Mesothelial cell of epicardium (in vitro differentiated cells): Measurements from ENCODE around the gene FILIP1. TPM values are rescaled to one million over a fixed set of nuclear protein-coding genes. Genes with fewer than 3 reads are reported as not detected.

Experiments used
- DNase-seq, 2 experiments: peaks; one replicate each; pipeline ENCODE4 v3.0.0; 2021; ENCODE audit warnings: low spot score in 2 of 2; ENCODE audit not compliant: unreplicated experiment in 2 of 2
- H3K27ac Mint-ChIP-seq: 2 replicates; pipeline ENCODE4 v1.8.0; 2021; ENCODE audit warnings: mixed read lengths
- H3K27me3 Mint-ChIP-seq: 2 replicates; pipeline ENCODE4 v1.8.0; 2021; ENCODE audit warnings: low read depth, mixed read lengths
- H3K36me3 Mint-ChIP-seq: 2 replicates; pipeline ENCODE4 v1.8.0; 2021; ENCODE audit warnings: mixed read lengths
- H3K4me1 Mint-ChIP-seq: 2 replicates; pipeline ENCODE4 v1.8.0; 2021; ENCODE audit warnings: mixed read lengths
- H3K4me3 Mint-ChIP-seq: 2 replicates; pipeline ENCODE4 v1.8.0; 2021; ENCODE audit warnings: mild to moderate bottlenecking, moderate library complexity, mixed read lengths
- H3K9me3 Mint-ChIP-seq: 2 replicates; pipeline ENCODE4 v1.8.0; 2021; ENCODE audit warnings: mixed read lengths
- CTCF ChIP-seq: fragments of 200-600 bp; sonication (generic); IDR thresholded peaks from one replicate; pipeline ENCODE4 v1.5.0; 2021; ENCODE audit warnings: antibody characterized with exemption; ENCODE audit not compliant: unreplicated experiment
- total RNA-seq: library from RNA; stranded (reverse); gene quantifications from 3 replicates; pipeline ENCODE4 v1.2.1, GENCODE V29; 2021

FILIP1 gene
- total RNA-seq, 1 donor from 2014 or later: 11.3 TPM

DNA sequence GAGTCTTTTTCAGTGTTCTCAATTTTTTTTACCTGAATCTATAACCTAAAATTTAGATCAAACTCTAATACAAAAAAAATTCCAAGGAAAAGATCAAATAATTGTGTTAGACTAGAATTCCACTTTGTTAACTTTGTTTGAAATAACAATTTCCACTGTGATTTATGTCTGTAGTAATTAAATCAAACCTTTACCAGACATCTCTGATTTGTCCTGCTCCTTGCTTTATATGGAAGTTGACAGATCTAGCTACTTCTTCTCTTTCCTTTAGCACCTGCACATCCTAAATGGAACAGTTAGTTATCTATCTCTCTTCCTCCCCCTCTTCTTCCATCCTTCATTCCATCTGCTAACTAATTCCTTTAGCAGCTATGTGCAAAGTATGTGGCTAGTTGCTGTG, 109.5 kb downstream of the FILIP1 start:
- no peak overlapping the region for H3K4me3 Mint-ChIP-seq
- H3K27me3 Mint-ChIP-seq: no peaks in the 10 kb centered on the region
- DNase-seq: no peak
- TF ChIP-seq CTCF: no peak
- no peak overlapping the region for H3K27ac Mint-ChIP-seq
- peaks cover 36% of the 10 kb centered on the region for H3K4me1 Mint-ChIP-seq
- peaks cover 11% of the 10 kb centered on the region for H3K9me3 Mint-ChIP-seq
- H3K36me3 Mint-ChIP-seq: peaks cover 5% of the 10 kb centered on the region

- Mint-ChIP-seq H3K27ac (peak overlapping the region; percentile 87), H3K4me3 (no peak overlapping the region), H3K4me1 (peaks cover 39% of the 10 kb centered on the region), H3K36me3 (no peaks in the 10 kb centered on the region), H3K27me3 (no peaks in the 10 kb centered on the region), H3K9me3 (peaks cover 3% of the 10 kb centered on the region)
- no peak for DNase-seq
- TF ChIP-seq CTCF: no peak
Measured at GRCh38 chr6:75382634-75382900, 111.0 kb downstream of the FILIP1 start.

DNA sequence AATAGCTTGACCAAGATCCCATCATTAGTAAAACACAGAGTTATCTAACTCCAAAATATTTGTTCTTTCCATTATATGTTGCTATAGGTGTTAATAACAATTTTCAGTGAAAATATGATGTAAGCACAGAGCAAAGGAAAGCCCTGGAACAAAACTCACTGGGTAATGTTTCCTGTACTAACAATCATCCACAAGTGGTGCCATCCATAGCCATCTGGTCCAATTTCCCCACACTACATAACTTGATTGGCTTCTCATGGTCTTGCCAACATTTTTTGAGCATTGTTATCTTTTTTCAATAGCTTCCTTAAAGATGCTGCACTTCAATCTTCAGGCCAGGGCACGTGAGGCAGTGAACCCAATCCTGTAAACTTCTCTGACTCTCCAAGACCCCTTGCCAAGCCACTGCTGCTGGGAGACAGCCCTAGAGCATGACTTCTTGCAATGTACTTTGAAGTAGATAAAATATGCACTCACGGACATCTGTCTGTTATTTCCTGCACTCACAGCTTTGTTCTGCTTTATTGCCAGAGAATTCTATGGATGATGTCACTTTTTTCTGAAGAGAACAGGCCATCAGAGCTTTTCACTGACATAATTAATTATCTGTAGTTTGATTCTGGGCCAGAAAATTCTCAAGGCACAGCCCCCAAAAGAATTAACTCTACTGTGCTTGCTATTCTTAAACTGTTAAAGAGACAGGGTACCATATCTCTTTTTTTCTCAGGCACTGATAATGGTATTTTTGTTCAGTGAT, 111.5 kb downstream of the FILIP1 start:
- Mint-ChIP-seq H3K9me3 (no peaks in the 10 kb centered on the region), H3K27ac (peak overlapping the region; percentile 87), H3K4me3 (no peak overlapping the region), H3K4me1 (peaks cover 43% of the 10 kb centered on the region), H3K36me3 (no peaks in the 10 kb centered on the region), H3K27me3 (no peaks in the 10 kb centered on the region)
- no peak for TF ChIP-seq CTCF
- no peak for DNase-seq

DNA sequence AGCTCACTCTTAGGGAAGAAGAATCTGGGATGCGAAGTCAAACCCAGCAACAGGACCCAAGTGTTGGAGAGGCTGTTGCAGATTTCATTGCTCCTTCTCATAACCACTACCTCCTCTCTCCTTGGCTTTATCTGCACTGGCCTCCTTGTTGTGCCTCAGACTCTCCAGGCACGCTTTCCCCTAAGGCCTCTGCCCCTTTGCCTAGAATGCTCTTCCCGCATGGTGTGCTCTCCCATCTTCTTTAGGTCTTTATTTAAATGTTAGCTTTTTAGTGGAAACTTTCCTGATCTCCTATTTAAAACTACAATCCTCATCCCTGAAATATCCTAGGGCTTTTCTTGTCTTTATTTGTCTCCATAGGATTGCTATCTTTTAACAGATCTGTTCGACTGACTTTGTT, 114.1 kb downstream of the FILIP1 start:
- Mint-ChIP-seq H3K4me1 (peaks cover 64% of the 10 kb centered on the region), H3K27ac (no peak overlapping the region), H3K4me3 (no peak overlapping the region), H3K36me3 (no peaks in the 10 kb centered on the region), H3K27me3 (no peaks in the 10 kb centered on the region), H3K9me3 (no peaks in the 10 kb centered on the region)
- DNase-seq: no peak
- TF ChIP-seq CTCF: no peak

GRCh38 chr6:75378101-75378500, 115.5 kb downstream of the FILIP1 start:
- no peak for TF ChIP-seq CTCF
- Mint-ChIP-seq H3K4me1 (peaks cover 54% of the 10 kb centered on the region), H3K9me3 (peaks cover under 1% of the 10 kb centered on the region), H3K27ac (no peak overlapping the region), H3K4me3 (no peak overlapping the region), H3K36me3 (peaks cover under 1% of the 10 kb centered on the region), H3K27me3 (no peaks in the 10 kb centered on the region)
- no peak for DNase-seq

DNA sequence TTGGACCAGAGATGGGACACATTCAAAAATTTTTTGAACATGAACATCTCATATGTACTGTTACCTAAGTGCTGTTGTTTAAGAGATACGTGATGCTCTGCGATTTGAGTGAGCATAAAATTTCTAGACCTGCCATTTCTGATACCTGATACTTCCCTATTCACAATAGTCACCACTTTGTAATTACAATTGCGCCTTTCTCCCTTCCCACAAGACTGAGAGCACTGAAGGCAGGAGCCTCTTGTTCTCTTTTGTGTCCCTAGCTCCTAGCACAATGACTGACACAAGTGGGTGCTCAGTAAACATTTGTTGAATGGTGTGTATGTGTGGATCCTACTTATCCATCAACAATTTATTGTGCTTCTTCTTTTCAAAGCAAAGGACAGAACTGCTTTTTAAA, 116.2 kb downstream of the FILIP1 start:
- no peak for TF ChIP-seq CTCF
- H3K4me3 Mint-ChIP-seq: no peak overlapping the region
- no peak overlapping the region for H3K27ac Mint-ChIP-seq
- peaks cover 47% of the 10 kb centered on the region for H3K4me1 Mint-ChIP-seq
- no peak for DNase-seq
- H3K27me3 Mint-ChIP-seq: no peaks in the 10 kb centered on the region
- peaks cover 2% of the 10 kb centered on the region for H3K36me3 Mint-ChIP-seq
- peaks cover 8% of the 10 kb centered on the region for H3K9me3 Mint-ChIP-seq
